HepG2 (cell line): Measurements from ENCODE around the gene RILPL1. TPM values are rescaled to one million over a fixed set of nuclear protein-coding genes. Genes with fewer than 3 reads are reported as not detected.

Experiments used
- ATAC-seq: fragments of 200-7000 bp; cut with Tn5 transposase; 3 replicates; pipeline ENCODE4 v1.9.1; 2020; ENCODE audit warnings: mild to moderate bottlenecking, moderate library complexity
- BruUV-seq: library from RNA; stranded (reverse); fragments of 400-500 nt; replicated peaks from 2 replicates; lab custom pipeline; 2021; lab: Mats Ljungman, UMichigan
- CTCF ChIA-PET: fragments of 300-600 bp; formaldehyde crosslinking; extraction: SDS; loops from one replicate; lab custom pipeline; 2021; ENCODE audit warnings: low total read pairs, inconsistent platforms, low intra/inter-chr PET ratio; lab: Yijun Ruan, JAX
- POLR2A ChIA-PET: fragments of 350-600 bp; sonication (Branson Sonifier 250); formaldehyde crosslinking; loops from one replicate; lab custom pipeline; 2020; ENCODE audit warnings: antibody characterized with exemption, inconsistent platforms; lab: Yijun Ruan, JAX
- DNase-seq: peaks from one replicate; pipeline ENCODE4 v3.0.0-alpha.2; 2015; ENCODE audit warnings: low spot score
- FAIRE-seq: peaks from 3 replicates; lab custom pipeline; 2011; peaks lifted over from hg19 to GRCh38; lab: Jason Lieb, UNC
- H2AFZ ChIP-seq: one replicate; pipeline ENCODE4 v1.6.1; 2011; ENCODE audit warnings: low read length, inconsistent platforms
- H3K27ac ChIP-seq: fragments of 300-600 bp; 3 replicates; pipeline ENCODE4 v1.8.0; 2011; ENCODE audit warnings: mixed run types, mild to moderate bottlenecking, mixed read lengths, low read length, inconsistent platforms; ENCODE audit not compliant: insufficient read depth; ENCODE audit errors: extremely low read length
- H3K27me3 ChIP-seq, 2 experiments: fragments of 200-600 bp in 1 of 2; 2 replicates in 1 of 2; 3 replicates in 1 of 2; pipeline versions ENCODE4 v1.6.0 to v1.8.0; 2011; ENCODE audit warnings: low read length in 2 of 2, mild to moderate bottlenecking in 2 of 2, moderate library complexity in 2 of 2, inconsistent platforms in 1 of 2; ENCODE audit not compliant: insufficient read depth in 2 of 2, control insufficient read depth in 1 of 2
- H3K36me3 ChIP-seq, 2 experiments: fragments of 200-600 bp in 1 of 2; replicated peaks in 1 of 2; 2 replicates in 1 of 2; 3 replicates in 1 of 2; pipeline versions ENCODE4 v1.5.1 to v1.8.0; 2011; ENCODE audit warnings: low read length in 2 of 2, inconsistent platforms in 1 of 2; ENCODE audit not compliant: insufficient read depth in 2 of 2, control insufficient read depth in 1 of 2
- H3K4me1 ChIP-seq: 2 replicates; pipeline ENCODE4 v1.5.1; 2012; ENCODE audit warnings: low read length, inconsistent platforms; ENCODE audit not compliant: insufficient read depth
- H3K4me2 ChIP-seq: 2 replicates; pipeline ENCODE4 v1.6.0; 2011; ENCODE audit warnings: low read depth, low read length, inconsistent platforms
- H3K4me3 ChIP-seq, 3 experiments: fragments of 200-600 bp in 1 of 3; sonication (generic), shearing (Covaris generic) in 1 of 3; replicated peaks in 1 of 3; 2 replicates each; pipeline ENCODE4 v1.5.1; 2011 to 2016; ENCODE audit warnings: low read length in 3 of 3, inconsistent platforms in 2 of 3, low read depth in 2 of 3, mild to moderate bottlenecking in 2 of 3, control low read depth in 1 of 3, mixed read lengths in 1 of 3; ENCODE audit not compliant: insufficient read depth in 1 of 3
- H3K79me2 ChIP-seq: one replicate; pipeline ENCODE4 v1.6.1; 2011; ENCODE audit warnings: low read length, inconsistent platforms; ENCODE audit not compliant: insufficient read depth
- H3K9ac ChIP-seq: 2 replicates; pipeline ENCODE4 v1.6.0; 2011; ENCODE audit warnings: mild to moderate bottlenecking, low read depth, low read length, inconsistent platforms; ENCODE audit not compliant: insufficient read depth
- H3K9me3 ChIP-seq: 2 replicates; pipeline ENCODE4 v1.5.1; 2012; ENCODE audit warnings: mild to moderate bottlenecking, low read length
- H4K20me1 ChIP-seq: 2 replicates; pipeline ENCODE4 v1.6.0; 2011; ENCODE audit warnings: inconsistent platforms, mild to moderate bottlenecking, low read length, moderate library complexity; ENCODE audit not compliant: insufficient read depth
- AKNA ChIP-seq: sonication (generic); formaldehyde crosslinking; IDR thresholded peaks from 2 replicates; pipeline ENCODE4 v1.4.0; 2020; ENCODE audit warnings: missing genetic modification reagents, borderline replicate concordance
- CBFB ChIP-seq: sonication (generic); formaldehyde crosslinking; IDR thresholded peaks from 2 replicates; pipeline ENCODE4 v1.4.0; 2020; ENCODE audit warnings: missing genetic modification reagents
- POGZ ChIP-seq: sonication (generic); formaldehyde crosslinking; IDR thresholded peaks from 2 replicates; pipeline ENCODE4 v1.4.0; 2020; ENCODE audit warnings: mild to moderate bottlenecking, missing genetic modification reagents
- TFDP2 ChIP-seq: sonication (generic); formaldehyde crosslinking; IDR thresholded peaks from 2 replicates; pipeline ENCODE4 v1.4.0; 2020; ENCODE audit warnings: missing genetic modification reagents
- THAP11 ChIP-seq: IDR thresholded peaks from 2 replicates; pipeline ENCODE4 v1.6.1; 2016; ENCODE audit warnings: missing biosample characterization, missing genetic modification reagents
- ZNF414 ChIP-seq: sonication (generic); formaldehyde crosslinking; IDR thresholded peaks from 2 replicates; pipeline ENCODE4 v1.5.0; 2020; ENCODE audit warnings: missing genetic modification reagents
- ZNF646 ChIP-seq: sonication (generic); formaldehyde crosslinking; IDR thresholded peaks from 2 replicates; pipeline ENCODE4 v1.9.0; 2021; ENCODE audit warnings: mild to moderate bottlenecking, missing genetic modification reagents
- ZSCAN29 ChIP-seq: sonication (generic); formaldehyde crosslinking; conservative IDR thresholded peaks from 2 replicates; pipeline ENCODE4 v1.4.0; 2020; ENCODE audit warnings: mild to moderate bottlenecking, missing genetic modification reagents
- WGBS: methylation state at CpG from one replicate; pipeline ENCODE4 v1.1.6; 2017; ENCODE audit warnings: low lambda C conversion rate; 5-methylcytosine and 5-hydroxymethylcytosine counted together
- in situ Hi-C: cut with HindIII; loops from 2 replicates; pipeline ENCODE4 v1.10.0; 2017; ENCODE audit warnings: low pct_unique_long_range_greater_than_20kb; ENCODE audit not compliant: extremely low pct_ligation_motif_present
- intact Hi-C: fragments of 100-400 bp; cut with micrococcal nuclease; formaldehyde crosslinking; loops from one replicate; pipeline ENCODE4 v1.10.0; 2022; ENCODE audit not compliant: unreplicated experiment
- polyA plus RNA-seq, 8 experiments: library from polyadenylated mRNA; depleted of rRNA in 3 of 8; stranded (reverse) in 7 of 8; unstranded in 1 of 8; fragments of >200 nt; fragmentation: Illumina TruSeq in 4 of 8; extraction: Trizol in 4 of 8; gene quantifications; 2 replicates each; pipeline versions ENCODE4 v1.2.1 to v1.2.3, GENCODE V29; 2011 to 2016; ENCODE audit warnings: low read depth in 4 of 8, missing spikeins in 1 of 8, mixed read lengths in 1 of 8; ENCODE audit not compliant: insufficient read depth in 1 of 8
- total RNA-seq, 5 experiments: library from RNA; depleted of rRNA; stranded (reverse); fragments of >200 nt; fragmentation: Illumina TruSeq; extraction: Trizol; gene quantifications; 2 replicates each; pipeline ENCODE4 v1.2.3, GENCODE V29; 2016; ENCODE audit warnings: low read depth in 1 of 5

Gene RILPL1
- total and polyA plus RNA-seq, 2 of the 13 experiments (the other 11 are each of a cell fraction or from before 2014, with no cell fraction given), result 5.8 to 28.4 TPM

- 0 out of 2 replicates have a peak, but pooled peaks have one; percentile 25 for TF ChIP-seq TFDP2 (CRISPR knock-in tag)
- peak; percentile 41; the same call in 1 of the 2 replicates for TF ChIP-seq POGZ (CRISPR knock-in tag)
Measured at GRCh38 chr12:123498126-123498825, 35.2 kb downstream of the RILPL1 start (continued).

GRCh38 chr12:123497065-123497464 lies 36.5 kb downstream of the RILPL1 start:
- CTCF ChIA-PET, result no interaction called here
- H3K4me3 ChIP-seq, result no peak overlapping the region
- H3K4me2 ChIP-seq, result no peak overlapping the region
- no peaks in the 10 kb centered on the region for H4K20me1 ChIP-seq
- TSS peak; percentile 36 for BruUV-seq
- H2AFZ ChIP-seq, result no peak overlapping the region
- POLR2A ChIA-PET, result interaction anchor here (1.6 kb wide), 1 partner anchor 39 kb away, joined by 6 read pairs; the partner anchor contains the start of gene SNRNP35
- intact Hi-C loops (no loop called here), in situ Hi-C loops (no loop called here)
- WGBS, result 98% methylated on average over 7 of the region's 7 CpGs
- ATAC-seq, result no peak
- peaks cover 8 to 16% of the 10 kb centered on the region in 2 experiments; a peak in 3 of 5 replicates for H3K36me3 ChIP-seq
- H3K9ac ChIP-seq, result no peak overlapping the region
- no peak overlapping the region for H3K27ac ChIP-seq
- no peaks in the 10 kb centered on the region for H3K9me3 ChIP-seq
- H3K79me2 ChIP-seq, result no peaks in the 10 kb centered on the region
- no peak for DNase-seq
- no peaks in the 10 kb centered on the region for H3K27me3 ChIP-seq
- FAIRE-seq, result no peak
- H3K4me1 ChIP-seq, result peaks cover 28% of the 10 kb centered on the region
- TF ChIP-seq ZNF646 (CRISPR knock-in tag) (no peak), CBFB (CRISPR knock-in tag) (no peak), ZSCAN29 (CRISPR knock-in tag) (no peak), THAP11 (CRISPR knock-in tag) (no peak), ZNF414 (CRISPR knock-in tag) (no peak), AKNA (CRISPR knock-in tag) (no peak)
